T-helper 2 cell (primary cell): ENCODE data around the gene MBD3L3.
"Not testable (repeated sequence)": the region's sequence is repeated elsewhere in the genome, so short reads cannot be mapped to it uniquely, and the experiment has no call there.

Experiments
- DNase-seq, 5 experiments: peaks; one replicate each; pipeline versions ENCODE4 v3.0.0 to v3.0.0-alpha.2; 2012 to 2022

Gene MBD3L3

DNA sequence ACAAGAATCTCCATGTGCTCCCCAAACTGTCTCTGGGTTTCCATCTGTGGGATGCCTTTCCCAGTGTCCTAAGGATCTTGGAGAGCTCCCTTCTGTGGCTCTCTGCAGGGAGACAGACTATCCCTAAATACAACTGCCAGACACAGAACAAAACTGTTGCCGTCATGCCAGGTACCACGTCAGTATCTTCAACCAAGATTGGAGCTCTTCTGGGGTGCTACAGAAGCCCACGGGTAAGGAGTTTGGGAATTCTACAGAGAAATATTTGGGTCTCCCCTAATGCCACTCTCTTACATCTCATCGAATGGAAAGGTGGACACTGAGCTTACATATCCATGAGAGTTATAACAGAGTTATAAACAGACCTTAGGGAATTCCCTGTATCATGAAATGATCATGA is 4.9 kb upstream of the MBD3L3 start:
- DNase-seq, result no peak

DNA sequence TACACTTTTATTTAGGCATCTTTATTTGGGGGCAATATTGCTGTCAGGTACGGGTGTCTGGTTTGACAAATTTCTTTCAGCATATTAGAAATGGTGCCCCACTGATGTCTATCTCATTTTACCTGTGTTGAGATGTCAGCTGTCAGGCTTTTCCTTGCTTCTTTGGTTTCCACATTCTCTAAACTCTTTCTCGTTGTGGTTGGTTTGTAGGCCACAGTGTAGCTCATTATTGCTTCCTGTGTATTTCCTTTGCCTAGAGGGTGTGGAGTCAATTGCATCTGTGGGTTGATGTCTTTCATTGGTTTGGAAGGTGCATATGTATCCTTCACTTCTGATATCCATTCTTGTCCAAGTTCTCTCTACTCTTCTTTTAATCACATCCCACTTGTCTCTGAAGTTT is 1.5 kb upstream of the MBD3L3 start:
- DNase-seq, result peak in 1 of 5 experiments; percentile 16

DNA sequence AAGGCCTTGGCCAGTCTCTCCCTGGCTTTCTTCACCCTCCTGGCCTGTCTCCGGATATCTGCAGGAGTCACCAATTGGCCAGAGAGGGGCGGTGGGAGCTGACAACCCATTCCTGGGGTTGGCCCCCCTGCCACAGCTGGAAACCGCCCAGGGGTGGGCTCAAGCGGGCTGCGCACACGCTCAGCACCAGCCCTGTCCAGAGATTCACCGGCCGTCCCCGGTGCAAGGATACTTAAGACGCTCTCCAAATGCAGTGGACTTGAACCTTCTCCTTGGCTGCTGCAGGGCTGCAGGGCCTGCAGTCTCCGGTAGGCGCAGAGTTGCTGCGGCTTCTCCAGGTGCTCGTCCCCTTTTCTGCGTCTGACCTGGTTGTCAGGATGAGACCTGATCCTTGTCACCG is 2.1 kb downstream of the MBD3L3 start:
- DNase-seq, result not testable (repeated sequence)

DNA sequence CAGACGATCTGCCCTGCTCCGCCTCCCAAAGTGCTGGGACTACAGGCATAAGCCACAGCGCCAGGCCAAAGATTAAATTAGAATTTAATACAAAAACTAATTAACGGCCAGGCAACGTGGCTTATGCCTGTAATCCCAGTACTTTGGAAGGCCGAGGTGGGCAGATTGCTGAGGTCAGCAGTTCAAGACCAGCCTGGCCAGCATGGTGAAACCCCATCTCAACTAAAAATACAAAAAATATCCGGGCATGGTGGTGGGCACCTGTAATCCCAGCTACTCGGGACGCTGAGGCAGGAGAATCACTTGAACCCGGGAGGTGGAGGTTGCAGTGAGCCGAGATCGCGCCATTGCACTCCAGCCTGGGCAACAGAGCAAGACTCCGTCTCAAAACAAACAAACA is 2.8 kb downstream of the MBD3L3 start:
- not testable (repeated sequence) for DNase-seq

DNA sequence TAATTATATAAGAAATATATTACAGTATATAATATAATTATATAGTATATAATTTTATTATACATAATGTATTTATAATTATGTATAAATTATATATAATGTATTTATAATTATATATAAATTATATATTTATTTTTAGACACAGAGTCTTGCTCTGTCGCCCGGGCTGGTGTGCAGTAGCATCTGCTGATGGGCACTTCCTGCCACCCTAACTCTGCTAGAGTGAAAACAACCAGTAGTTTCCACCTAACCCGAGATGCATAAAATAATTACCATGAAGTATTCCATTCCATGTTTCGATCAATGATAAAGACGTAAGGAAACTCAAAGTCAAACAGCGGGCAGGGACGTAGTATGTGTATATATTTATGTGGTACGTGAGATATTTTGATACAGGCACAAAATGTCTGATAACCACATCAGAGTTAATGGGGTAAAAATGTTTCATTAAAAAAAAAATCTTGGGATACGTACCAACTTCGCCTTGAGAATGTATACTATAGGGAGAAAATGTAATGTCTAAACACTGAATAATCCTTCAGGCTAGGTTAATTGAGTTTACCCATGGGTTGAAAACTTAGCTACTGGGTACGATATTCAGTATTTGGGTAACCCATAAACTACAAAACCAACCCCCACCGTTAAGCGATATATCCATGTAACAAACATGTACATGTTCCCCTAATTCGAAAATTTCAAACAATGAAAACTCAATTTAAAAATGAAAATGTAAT is 3.7 kb downstream of the MBD3L3 start:
- DNase-seq, result not testable (repeated sequence)

DNA sequence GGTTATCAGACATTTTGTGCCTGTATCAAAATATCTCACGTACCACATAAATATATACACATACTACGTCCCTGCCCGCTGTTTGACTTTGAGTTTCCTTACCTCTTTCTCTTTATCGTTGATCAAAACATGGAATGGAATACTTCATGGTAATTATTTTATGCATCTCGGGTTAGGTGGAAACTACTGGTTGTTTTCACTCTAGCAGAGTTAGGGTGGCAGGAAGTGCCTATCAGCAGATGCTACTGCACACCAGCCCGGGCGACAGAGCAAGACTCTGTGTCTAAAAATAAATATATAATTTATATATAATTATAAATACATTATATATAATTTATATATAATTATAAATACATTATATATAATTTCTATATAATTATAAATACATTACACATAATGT is 5.6 kb downstream of the MBD3L3 start:
- not testable (repeated sequence) for DNase-seq

DNA sequence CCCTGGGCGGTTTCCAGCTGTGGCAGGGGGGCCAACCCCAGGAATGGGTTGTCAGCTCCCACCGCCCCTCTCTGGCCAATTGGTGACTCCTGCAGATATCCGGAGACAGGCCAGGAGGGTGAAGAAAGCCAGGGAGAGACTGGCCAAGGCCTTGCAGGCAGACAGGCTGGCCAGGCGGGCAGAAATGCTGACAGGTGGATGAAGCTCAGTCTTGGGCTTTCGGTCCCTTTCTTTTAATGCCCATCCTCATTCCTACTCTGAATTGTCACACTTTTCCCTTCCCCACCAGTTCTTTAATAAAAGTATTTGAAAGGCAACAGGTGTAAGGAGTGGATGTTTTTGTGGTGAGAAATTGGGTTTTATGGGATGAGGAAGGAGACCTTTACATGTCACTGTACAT is 7.1 kb downstream of the MBD3L3 start:
- not testable (repeated sequence) for DNase-seq

DNA sequence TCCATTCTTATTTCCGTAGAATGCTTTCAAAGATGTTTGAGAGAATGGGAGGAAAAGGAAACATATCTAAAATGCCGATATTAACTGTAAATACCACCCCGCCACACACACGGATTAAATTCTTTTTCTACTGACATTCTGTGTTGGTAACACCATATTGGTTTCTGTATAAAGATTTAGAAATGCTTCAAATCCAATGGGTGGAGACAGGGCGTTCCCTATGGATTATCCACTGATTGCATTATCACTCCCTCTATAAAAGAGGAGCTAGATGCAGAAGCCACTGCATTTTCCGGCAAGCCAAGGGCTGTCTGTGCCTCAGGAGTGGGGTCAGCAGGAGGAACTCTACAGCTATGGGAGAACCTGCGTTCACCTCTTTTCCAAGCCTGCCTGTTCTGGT is 9.5 kb downstream of the MBD3L3 start, which contains the start of gene MBD3L2:
Gene MBD3L2, plus strand, starts transcription at position 301 of the 400 bp plus-strand sequence. Its CDS starts 53 bp downstream, at position 354.
- not testable (repeated sequence) for DNase-seq

DNA sequence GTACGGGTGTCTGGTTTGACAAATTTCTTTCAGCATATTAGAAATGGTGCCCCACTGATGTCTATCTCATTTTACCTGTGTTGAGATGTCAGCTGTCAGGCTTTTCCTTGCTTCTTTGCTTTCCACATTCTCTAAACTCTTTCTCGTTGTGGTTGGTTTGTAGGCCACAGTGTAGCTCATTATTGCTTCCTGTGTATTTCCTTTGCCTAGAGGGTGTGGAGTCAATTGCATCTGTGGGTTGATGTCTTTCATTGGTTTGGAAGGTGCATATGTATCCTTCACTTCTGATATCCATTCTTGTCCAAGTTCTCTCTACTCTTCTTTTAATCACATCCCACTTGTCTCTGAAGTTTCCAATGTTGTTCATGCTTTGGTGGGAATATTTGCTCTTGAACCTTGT is 16.9 kb downstream of the MBD3L3 start:
- DNase-seq, result not testable (repeated sequence)

DNA sequence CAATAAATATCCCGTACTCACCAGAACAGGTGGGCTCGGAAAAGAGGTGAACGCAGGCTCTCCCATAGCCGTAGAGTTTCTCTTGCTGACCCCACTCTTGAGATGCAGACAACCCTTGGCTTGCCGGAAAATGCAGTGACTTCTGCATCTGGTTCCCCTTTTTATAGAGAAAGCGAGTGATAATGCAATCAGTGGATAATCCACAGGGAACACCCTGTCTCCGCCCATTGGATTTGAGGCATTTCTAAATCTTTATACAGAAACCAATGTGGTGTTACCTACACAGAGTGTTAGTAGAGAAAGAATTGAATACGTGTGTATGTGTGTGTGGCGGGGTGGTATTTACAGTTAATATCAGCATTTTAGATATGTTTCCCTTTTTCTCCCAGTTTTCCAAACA is 18.4 kb downstream of the MBD3L3 start, which contains the start of gene MBD3L4:
Gene MBD3L4, minus strand, starts transcription at position 101 of the 400 bp plus-strand sequence. Its CDS starts 35 bp downstream, at position 66.
- DNase-seq, result not testable (repeated sequence)

DNA sequence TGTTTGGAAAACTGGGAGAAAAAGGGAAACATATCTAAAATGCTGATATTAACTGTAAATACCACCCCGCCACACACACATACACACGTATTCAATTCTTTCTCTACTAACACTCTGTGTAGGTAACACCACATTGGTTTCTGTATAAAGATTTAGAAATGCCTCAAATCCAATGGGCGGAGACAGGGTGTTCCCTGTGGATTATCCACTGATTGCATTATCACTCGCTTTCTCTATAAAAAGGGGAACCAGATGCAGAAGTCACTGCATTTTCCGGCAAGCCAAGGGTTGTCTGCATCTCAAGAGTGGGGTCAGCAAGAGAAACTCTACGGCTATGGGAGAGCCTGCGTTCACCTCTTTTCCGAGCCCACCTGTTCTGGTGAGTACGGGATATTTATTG is 28.2 kb downstream of the MBD3L3 start, which contains the start of gene MBD3L5:
Gene MBD3L5, plus strand, starts transcription at position 301 of the 400 bp plus-strand sequence. Its CDS starts 34 bp downstream, at position 335.
- not testable (repeated sequence) for DNase-seq

DNA sequence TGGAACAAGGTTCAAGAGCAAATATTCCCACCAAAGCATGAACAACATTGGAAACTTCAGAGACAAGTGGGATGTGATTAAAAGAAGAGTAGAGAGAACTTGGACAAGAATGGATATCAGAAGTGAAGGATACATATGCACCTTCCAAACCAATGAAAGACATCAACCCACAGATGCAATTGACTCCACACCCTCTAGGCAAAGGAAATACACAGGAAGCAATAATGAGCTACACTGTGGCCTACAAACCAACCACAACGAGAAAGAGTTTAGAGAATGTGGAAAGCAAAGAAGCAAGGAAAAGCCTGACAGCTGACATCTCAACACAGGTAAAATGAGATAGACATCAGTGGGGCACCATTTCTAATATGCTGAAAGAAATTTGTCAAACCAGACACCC is 29.7 kb downstream of the MBD3L3 start:
- not testable (repeated sequence) for DNase-seq

DNA sequence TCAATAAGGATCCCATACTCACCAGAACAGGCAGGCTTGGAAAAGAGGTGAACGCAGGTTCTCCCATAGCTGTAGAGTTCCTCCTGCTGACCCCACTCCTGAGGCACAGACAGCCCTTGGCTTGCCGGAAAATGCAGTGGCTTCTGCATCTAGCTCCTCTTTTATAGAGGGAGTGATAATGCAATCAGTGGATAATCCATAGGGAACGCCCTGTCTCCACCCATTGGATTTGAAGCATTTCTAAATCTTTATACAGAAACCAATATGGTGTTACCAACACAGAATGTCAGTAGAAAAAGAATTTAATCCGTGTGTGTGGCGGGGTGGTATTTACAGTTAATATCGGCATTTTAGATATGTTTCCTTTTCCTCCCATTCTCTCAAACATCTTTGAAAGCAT is 37.1 kb downstream of the MBD3L3 start, which contains the start of gene MBD3L2B:
Gene MBD3L2B, minus strand, starts transcription at position 101 of the 400 bp plus-strand sequence. Its CDS starts 34 bp downstream, at position 67.
- not testable (repeated sequence) for DNase-seq

DNA sequence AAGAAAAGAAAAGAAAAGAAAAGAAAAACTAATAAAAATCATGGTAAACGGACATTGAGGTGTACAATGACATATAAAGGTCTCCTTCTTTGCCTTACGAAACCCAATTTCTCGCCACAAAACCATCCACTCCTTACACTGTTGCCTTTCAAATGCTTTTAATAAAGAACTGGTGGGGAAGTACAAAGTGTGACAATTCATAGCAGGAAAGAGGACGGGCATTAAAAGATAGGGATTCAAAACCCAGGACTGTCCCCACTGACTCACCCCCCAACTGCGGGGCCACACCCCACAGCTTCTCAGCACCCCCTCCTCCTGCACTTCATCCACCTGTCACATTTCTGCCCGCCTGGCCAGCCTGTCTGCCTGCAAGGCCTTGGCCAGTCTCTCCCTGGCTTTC is 39.6 kb downstream of the MBD3L3 start:
- DNase-seq, result no peak

DNA sequence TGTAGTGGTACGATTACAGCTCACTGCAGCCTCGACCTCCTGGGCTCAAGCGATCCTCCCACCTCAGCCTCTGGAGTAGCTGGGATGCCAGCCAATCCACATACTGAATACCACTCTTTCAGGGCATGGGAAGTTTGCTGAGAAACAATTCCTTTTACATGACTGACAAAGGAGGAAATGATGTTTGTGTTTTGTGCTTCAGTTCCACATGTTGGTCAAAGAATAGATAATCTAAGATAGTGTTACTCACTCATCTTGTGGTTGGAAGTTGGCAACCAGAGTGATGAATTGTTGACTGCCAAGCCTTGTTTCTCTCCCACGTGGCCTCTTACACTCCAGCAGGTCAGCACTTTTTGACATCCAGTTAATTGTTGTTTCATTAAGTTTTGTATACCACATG is 44.8 kb downstream of the MBD3L3 start:
- peak in 1 of 5 experiments; percentile 78 for DNase-seq

DNA sequence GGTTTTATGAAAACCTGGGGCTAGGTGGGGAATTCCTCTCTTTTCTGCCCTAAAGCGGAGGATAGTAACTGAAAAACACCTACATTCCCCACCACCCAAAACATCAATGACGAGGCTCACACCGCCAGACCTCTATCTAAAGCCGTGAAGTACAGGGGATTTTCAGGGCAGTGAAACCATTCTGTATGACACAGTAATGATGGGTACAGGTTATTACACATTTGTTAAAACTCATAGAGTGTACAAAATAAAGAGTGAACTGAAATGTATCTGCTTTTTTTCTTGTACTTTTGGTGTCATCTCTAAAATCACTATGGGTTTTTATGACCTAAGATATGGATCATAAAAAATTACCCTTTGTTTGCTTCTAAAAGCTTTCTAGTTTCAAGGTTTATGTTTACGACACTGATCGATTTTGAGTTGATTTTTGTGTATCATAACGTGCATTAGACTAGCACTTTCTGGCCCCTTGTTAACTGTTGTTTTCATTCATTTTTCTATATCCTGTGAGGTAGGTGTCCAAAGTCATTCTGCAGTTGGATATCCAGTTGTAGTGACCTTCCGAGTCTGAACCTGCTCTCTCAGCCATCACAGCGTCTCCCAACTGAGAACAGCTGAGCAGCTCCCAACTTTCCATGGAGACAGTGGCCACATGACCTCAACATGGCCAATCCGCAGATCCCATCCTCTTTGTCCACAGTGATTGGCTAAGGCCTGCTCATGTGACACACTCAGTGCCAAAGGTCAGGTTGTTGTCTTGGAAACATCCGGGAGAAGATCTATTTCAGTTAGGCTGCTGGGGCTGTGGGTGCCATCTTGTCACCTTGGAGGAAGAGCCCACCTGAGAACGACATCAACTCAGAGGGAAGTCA is 47.5 kb downstream of the MBD3L3 start:
- DNase-seq, result peak in 1 of 5 experiments; percentile 33

DNA sequence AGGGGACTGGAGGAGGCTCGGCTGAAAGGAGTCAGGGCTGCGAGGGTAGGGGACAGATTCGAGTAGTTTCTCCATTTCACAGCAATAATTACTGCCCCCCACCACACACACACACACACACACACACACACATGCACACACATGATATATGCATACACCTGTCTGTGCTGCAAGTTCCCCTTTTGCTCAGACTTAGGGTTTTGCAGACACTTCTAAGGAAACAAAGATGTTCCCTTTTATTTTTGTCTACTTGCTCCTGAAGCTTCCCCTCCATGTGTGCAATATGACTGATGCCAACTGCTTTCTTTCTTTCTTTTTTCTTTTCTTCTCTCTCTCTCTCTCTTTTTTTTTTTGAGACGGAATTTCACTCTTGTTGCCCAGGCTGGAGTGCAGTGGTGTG is 50.6 kb downstream of the MBD3L3 start:
- DNase-seq, result no peak
